Right lobe of liver (tissue), 4 donors: ENCODE data around the gene CERS6.

Source experiments
- CTCF ChIP-seq, 4 donors: fragments of 200-600 bp in 3 of 4; fragments of 450-650 bp in 1 of 4; IDR thresholded peaks; one replicate each; pipeline versions ENCODE4 v1.5.1 to v1.8.0; 2016 to 2022; ENCODE audit warnings: antibody characterized with exemption in 4 of 4, mild to moderate bottlenecking in 2 of 4
- POLR2A ChIP-seq: fragments of 450-650 bp; IDR thresholded peaks from one replicate; pipeline ENCODE4 v1.6.1; 2017; ENCODE audit warnings: antibody characterized with exemption, mild to moderate bottlenecking
- donor health status: DM: no; HTN: no; CAD: no.
- donor health status: DM: no; HTN: no; CAD: no.
- donor health status: DM: no; HTN: yes; CAD: no.

GRCh38 chr2:168470320-168471162 is 14.5 kb downstream of the CERS6 start:
- TF ChIP-seq CTCF (IDR thresholded peaks at IDR 0.05), result no peak
- TF ChIP-seq POLR2A, result no peak
